Ovary (tissue), 9 donors: ENCODE results near the gene RASA4B. TPM values are rescaled to one million over a fixed set of nuclear protein-coding genes. Genes with fewer than 3 reads are reported as not detected.

Experiments used
- DNase-seq, 5 donors: peaks; one replicate each; pipeline ENCODE4 v3.0.0-alpha.2; 2019 to 2020
- H3K27ac ChIP-seq, 2 donors: fragments of 200-600 bp; one replicate each; pipeline versions ENCODE4 v1.5.1 to v1.8.0; 2019 to 2022
- H3K27me3 ChIP-seq: fragments of 200-600 bp; one replicate; pipeline ENCODE4 v1.8.0; 2022
- H3K36me3 ChIP-seq: fragments of 200-600 bp; sonication (generic); one replicate; pipeline ENCODE4 v1.5.1; 2019
- H3K4me1 ChIP-seq: one replicate; pipeline ENCODE4 v1.8.1; 2013; ENCODE audit warnings: mild to moderate bottlenecking, moderate library complexity; ENCODE audit not compliant: insufficient read depth
- H3K4me3 ChIP-seq: fragments of 200-600 bp; sonication (generic); one replicate; pipeline ENCODE4 v1.5.1; 2017
- H3K9me3 ChIP-seq, 2 donors: fragments of 200-600 bp in 1 of 2; sonication (generic) in 1 of 2; one replicate each; pipeline versions ENCODE4 v1.5.1 to v1.8.1; 2013 to 2019; ENCODE audit warnings: mild to moderate bottlenecking in 1 of 2, moderate library complexity in 1 of 2
- CTCF ChIP-seq, 3 donors: fragments of 450-650 bp in 2 of 3; fragments of 200-600 bp in 1 of 3; IDR thresholded peaks; one replicate each; pipeline versions ENCODE4 v1.5.1 to v1.8.0; 2016 to 2022; ENCODE audit warnings: antibody characterized with exemption in 3 of 3, mild to moderate bottlenecking in 1 of 3
- EP300 ChIP-seq: sonication (generic); formaldehyde crosslinking; IDR thresholded peaks from one replicate; pipeline ENCODE4 v1.6.1; 2017; ENCODE audit warnings: antibody characterized with exemption
- POLR2A ChIP-seq: fragments of 450-650 bp; IDR thresholded peaks from one replicate; pipeline ENCODE4 v1.6.1; 2017; ENCODE audit warnings: antibody characterized with exemption, mild to moderate bottlenecking, moderate library complexity
- WGBS, 3 donors: extraction: QIAGEN DNeasy Blood & Tissue Kit in 1 of 3; methylation state at CpG; one replicate each; pipeline versions ENCODE4 v1.1.5 to v1.1.7; 2013 to 2017; 5-methylcytosine and 5-hydroxymethylcytosine counted together
- intact Hi-C, 4 donors: fragments of 100-400 bp; cut with DNase I; formaldehyde crosslinking; loops; one replicate each; pipeline versions ENCODE4 v1.11.0 to v1.15.1; 2022 to 2023
- polyA plus RNA-seq, 2 donors: library from polyadenylated mRNA; stranded (reverse); fragments of 200-250 nt in 1 of 2; fragments of 350-450 nt in 1 of 2; fragmentation: Illumina TruSeq in 1 of 2; extraction: RNeasy Lipid Tissue Mini Kit (QIAGEN cat#74804) in 1 of 2; gene quantifications; one replicate each; pipeline ENCODE4 v1.2.3, GENCODE V29; 2013 to 2014
- total RNA-seq, 7 donors: library from RNA; depleted of rRNA in 2 of 7; stranded (reverse); fragments of >200 nt in 2 of 7; fragmentation: NEBNext Ultra II Directional in 3 of 7; extraction: Animal tissue kit (Norgen Biotek cat#: 25700) in 3 of 7; gene quantifications; one replicate each; pipeline versions ENCODE4 v1.1.0 to v1.2.4, GENCODE V29; 2016 to 2023
- donor health status: DM: no; HTN: no; CAD: no; lungs with moderate emphysema.
- donor health status: DM: no; HTN: no; CAD: no.
- donor health status: Bipolar disorder and iron deficiency.
- donor health status: DM: yes; HTN: yes; CAD: no.
- donor health status: DM: no; HTN: no; CAD: no.
- donor health status: DM: yes; HTN: yes; CAD: no.

The RASA4B gene
- total and polyA plus RNA-seq, 9 donors: 2.1 to 36.2 (median 12.6) TPM

DNA sequence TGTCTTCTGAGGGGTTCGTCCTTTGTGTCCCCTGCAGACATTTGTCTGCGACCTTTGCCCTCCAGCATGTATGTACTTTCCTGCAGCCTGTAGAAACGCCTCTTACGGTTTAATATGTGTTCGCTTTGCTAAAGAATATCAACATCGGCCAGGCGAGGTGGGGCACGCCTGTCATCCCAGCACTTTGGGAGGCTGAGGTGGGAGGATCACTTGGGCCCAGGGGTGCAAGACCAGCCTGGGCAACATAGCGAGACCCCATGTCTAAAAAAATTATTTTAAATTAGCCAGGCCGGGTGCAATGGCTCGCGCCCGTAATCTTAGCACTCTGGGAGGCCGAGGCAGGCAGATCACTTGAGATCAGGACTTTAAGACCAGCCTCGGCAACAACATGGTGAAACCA is 68.4 kb downstream of the RASA4B start:
- H3K27me3 ChIP-seq: no peaks in the 10 kb centered on the region
- no peak overlapping the region for H3K4me3 ChIP-seq
- H3K27ac ChIP-seq: no peak overlapping the region
- no peaks in the 10 kb centered on the region for H3K36me3 ChIP-seq
- H3K4me1 ChIP-seq: no peaks in the 10 kb centered on the region
- H3K9me3 ChIP-seq: no peaks in the 10 kb centered on the region
- WGBS, 3 donors: 96 to 98% (median 96%) methylated on average over 15 of the region's 15 CpGs
- intact Hi-C loops: no loop called here
- TF ChIP-seq POLR2A: no peak
- no peak for TF ChIP-seq CTCF (IDR thresholded peaks at IDR 0.05)
- no peak for TF ChIP-seq EP300
- no peak for DNase-seq

- no peaks in the 10 kb centered on the region for H3K9me3 ChIP-seq
- 84 to 88% (median 85%) methylated on average over 13 to 14 of the region's 14 CpGs for WGBS, 3 donors
- H3K4me1 ChIP-seq: no peaks in the 10 kb centered on the region
- no peak overlapping the region for H3K4me3 ChIP-seq
- H3K27me3 ChIP-seq: no peaks in the 10 kb centered on the region
- H3K36me3 ChIP-seq: no peaks in the 10 kb centered on the region
- DNase-seq: no peak
- TF ChIP-seq POLR2A (no peak), EP300 (no peak), CTCF (IDR thresholded peaks at IDR 0.05) (no peak)
- intact Hi-C loops: no loop called here
- no peak overlapping the region for H3K27ac ChIP-seq
Measured at GRCh38 chr7:102447311-102447710, 70.3 kb downstream of the RASA4B start.

DNA sequence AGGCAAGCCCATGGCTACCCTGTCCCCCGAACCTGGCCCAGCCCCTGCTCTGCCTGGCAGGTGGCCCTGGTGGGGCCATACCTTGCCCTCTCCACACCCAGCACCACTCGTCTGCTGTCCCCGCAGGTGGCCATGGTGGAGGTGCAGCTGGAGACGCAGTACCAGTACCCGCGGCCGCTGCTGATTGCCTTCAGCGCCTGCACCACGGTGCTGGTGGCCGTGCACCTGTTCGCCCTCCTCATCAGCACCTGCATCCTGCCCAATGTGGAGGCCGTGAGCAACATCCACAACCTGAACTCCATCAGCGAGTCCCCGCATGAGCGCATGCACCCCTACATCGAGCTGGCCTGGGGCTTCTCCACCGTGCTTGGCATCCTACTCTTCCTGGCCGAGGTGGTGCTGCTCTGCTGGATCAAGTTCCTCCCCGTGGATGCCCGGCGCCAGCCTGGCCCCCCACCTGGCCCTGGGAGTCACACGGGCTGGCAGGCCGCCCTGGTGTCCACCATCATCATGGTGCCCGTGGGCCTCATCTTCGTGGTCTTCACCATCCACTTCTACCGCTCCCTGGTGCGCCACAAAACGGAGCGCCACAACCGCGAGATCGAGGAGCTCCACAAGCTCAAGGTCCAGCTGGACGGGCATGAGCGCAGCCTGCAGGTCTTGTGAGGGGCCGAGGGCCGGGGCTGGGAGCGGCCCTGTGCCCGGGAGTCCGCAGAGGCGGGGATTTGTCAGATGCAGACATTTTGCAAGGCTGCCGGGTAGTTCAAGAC is 71.0 kb downstream of the RASA4B start:
- WGBS, 3 donors: 93 to 96% (median 94%) methylated on average over 41 of the region's 41 CpGs
- intact Hi-C loops: no loop called here
- no peaks in the 10 kb centered on the region for H3K36me3 ChIP-seq

DNA sequence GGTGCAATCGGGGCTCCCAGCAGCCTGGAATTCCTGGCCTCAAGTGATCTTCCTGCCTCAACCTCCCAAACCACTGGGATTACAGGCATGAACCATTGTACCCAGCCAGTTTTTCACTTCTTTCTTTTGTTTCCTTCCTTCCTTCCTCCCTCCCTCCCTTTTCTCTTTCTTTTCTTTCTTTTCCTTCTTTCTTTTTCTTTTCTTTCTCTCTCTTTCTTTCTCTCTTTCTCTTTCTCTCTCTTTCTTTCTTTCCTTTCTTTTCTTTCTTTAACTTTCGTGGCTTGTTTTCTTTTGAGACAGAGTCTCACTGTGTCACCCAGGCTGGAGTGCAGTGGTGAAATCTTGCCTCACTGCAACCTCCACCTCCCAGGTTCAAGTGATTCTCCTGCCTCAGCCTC is 71.9 kb downstream of the RASA4B start:
- intact Hi-C loops: no loop called here
- Histone ChIP-seq H3K27ac (peak overlapping the region in 1 of 2 donors; percentile 11), H3K27me3 (no peaks in the 10 kb centered on the region), H3K4me3 (no peak overlapping the region), H3K4me1 (no peaks in the 10 kb centered on the region), H3K36me3 (no peaks in the 10 kb centered on the region), H3K9me3 (no peaks in the 10 kb centered on the region)
- 50 to 95% (median 72%) methylated on average over 2 of the region's 2 CpGs for WGBS, 3 donors
- DNase-seq: no peak
- no peak for TF ChIP-seq CTCF (IDR thresholded peaks at IDR 0.05)
- TF ChIP-seq EP300: no peak
- no peak for TF ChIP-seq POLR2A

More for the DNA sequence above, 71.0 kb downstream of the RASA4B start:
- H3K27me3 ChIP-seq: no peaks in the 10 kb centered on the region
- H3K4me1 ChIP-seq: no peaks in the 10 kb centered on the region
- no peak overlapping the region for H3K4me3 ChIP-seq
- no peaks in the 10 kb centered on the region for H3K9me3 ChIP-seq
- no peak for DNase-seq
- H3K27ac ChIP-seq: no peak overlapping the region
- no peak for TF ChIP-seq CTCF (IDR thresholded peaks at IDR 0.05)
- TF ChIP-seq POLR2A: no peak
- TF ChIP-seq EP300: no peak
